ENCODE measurements around the gene PIGQ. TPM values are rescaled to one million over a fixed set of nuclear protein-coding genes. Genes with fewer than 3 reads are reported as not detected.

Gene PIGQ
- polyA plus RNA-seq, 3 donors: 11.4 to 39.8 (median 12.1) TPM

DNA sequence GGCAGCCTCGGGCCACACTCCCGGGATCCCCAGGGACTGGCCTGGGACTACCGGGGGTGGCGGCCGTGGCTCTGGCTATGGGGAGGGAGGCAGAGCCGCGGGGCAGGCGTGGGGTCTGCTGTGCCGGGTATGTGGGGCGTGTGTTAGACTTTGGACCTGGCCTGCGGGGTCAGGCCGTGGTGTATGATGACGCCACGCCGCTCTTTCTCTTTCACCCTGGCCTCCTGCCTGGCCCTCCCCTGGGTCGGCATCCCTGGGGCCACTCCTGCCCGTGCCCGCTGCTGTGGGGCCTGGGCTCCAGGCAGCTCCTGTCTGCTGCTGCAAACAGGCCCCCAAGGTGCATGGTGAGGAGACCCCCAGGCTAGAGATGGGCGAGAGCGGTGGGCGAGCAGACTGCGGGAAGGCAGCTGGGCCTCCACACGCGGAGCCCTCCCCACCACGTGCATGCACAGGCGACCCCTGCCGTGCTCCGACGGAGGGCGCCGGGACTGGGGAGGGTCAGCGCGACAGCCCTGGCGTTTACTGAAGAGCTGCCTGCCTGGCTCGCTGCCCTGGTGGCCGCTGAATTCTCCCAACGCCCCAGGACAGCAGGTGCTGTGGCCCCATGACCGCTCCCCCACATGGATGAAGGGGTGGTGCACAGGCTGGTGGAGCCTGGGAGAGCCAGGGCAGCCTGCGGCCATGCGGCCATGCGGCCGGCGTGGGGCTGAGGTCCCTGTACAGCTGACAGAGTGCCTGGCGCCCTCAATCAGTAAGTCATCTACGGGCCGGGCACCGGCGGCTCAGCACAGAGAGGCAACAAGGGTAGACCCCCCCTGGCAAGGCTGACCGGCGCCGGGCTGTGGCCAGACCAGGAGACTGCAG is 26.2 kb upstream of the PIGQ start:
- Histone ChIP-seq H3K79me2 (ENCODE audit: insufficient read depth, low read length) (peaks cover 43% of the 10 kb centered on the region), H3K27me3 (ENCODE audit: control insufficient read depth in 2 of 2, insufficient read depth in 2 of 2, low read length in 2 of 2) (no peaks in the 10 kb centered on the region), H4K20me1 (ENCODE audit: insufficient read depth, low read length) (peaks cover 90% of the 10 kb centered on the region), H3K9me3 (replicated peaks in 1 of 2; ENCODE audit: control insufficient read depth in 1 of 2, insufficient read depth in 1 of 2, low read length in 2 of 2) (no peaks in the 10 kb centered on the region), H3K9ac (ENCODE audit: insufficient read depth, low read length, poor library complexity, severe bottlenecking) (no peak overlapping the region), H3K4me2 (replicated peaks; ENCODE audit: extremely low read depth, low read length, poor library complexity, severe bottlenecking) (no peak overlapping the region), H2AFZ (ENCODE audit: insufficient read depth, low read depth, low read length, poor library complexity, severe bottlenecking) (no peak overlapping the region), H3K4me1 (ENCODE audit: control insufficient read depth in 1 of 2, insufficient read depth in 2 of 2, low read length in 2 of 2) (peaks cover 0 to 14% of the 10 kb centered on the region in 2 donors), H3K36me3 (replicated peaks in 1 of 2; ENCODE audit: control insufficient read depth in 1 of 2, insufficient read depth in 2 of 2, low read length in 2 of 2) (peaks cover 16 to 33% of the 10 kb centered on the region in 2 donors), H3K4me3 (replicated peaks in 1 of 3; ENCODE audit: low read depth in 2 of 3, low read length in 3 of 3) (no peak overlapping the region), H3K27ac (ENCODE audit: low read depth in 1 of 2, low read length in 2 of 2) (no peak overlapping the region)
- TF ChIP-seq CTCF (IDR thresholded peaks at IDR 0.05): no peak
- DNase-seq: no peak
- Mint-ChIP-seq H3K27me3 (ENCODE audit: low read depth in 3 of 3) (no peaks in the 10 kb centered on the region), H3K4me1 (no peaks in the 10 kb centered on the region), H3K4me3 (no peak overlapping the region), H3K27ac (peak overlapping the region in 1 of 7 donors; percentile 64), H3K9me3 (no peaks in the 10 kb centered on the region), H3K36me3 (peaks cover 7 to 13% of the 10 kb centered on the region in 2 donors)
- intact Hi-C loops (cut with micrococcal nuclease): no loop called here
- 96% methylated on average over 48 of the region's 51 CpGs for WGBS (ENCODE audit: insufficient coverage)

DNA sequence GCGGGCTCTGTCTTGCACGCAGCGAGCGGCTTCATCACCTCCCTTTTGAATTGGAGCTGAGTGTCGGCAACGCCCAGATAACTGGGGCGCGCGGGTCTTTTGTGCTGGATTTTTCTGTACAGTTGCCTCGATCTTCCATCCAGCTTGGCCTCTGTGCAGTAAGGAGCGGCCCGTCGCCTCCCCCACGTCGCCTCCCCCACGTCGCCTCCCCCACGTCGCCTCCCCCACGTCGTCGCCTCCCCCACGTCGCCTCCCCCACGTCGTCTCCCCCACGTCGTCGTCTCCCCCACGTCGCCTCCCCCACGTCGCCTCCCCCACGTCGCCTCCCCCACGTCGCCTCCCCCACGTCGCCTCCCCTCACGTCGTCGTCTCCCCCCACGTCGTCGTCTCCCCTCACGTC is 25.3 kb upstream of the PIGQ start:
- Mint-ChIP-seq H3K4me3 (no peak overlapping the region), H3K4me1 (no peaks in the 10 kb centered on the region), H3K27me3 (ENCODE audit: low read depth in 3 of 3) (no peaks in the 10 kb centered on the region), H3K9me3 (no peaks in the 10 kb centered on the region), H3K36me3 (peaks cover 7 to 17% of the 10 kb centered on the region in 2 donors), H3K27ac (no peak overlapping the region)
- Histone ChIP-seq H3K4me1 (ENCODE audit: control insufficient read depth in 1 of 2, insufficient read depth in 2 of 2, low read length in 2 of 2) (peaks cover 0 to 14% of the 10 kb centered on the region in 2 donors), H3K79me2 (ENCODE audit: insufficient read depth, low read length) (peaks cover 33% of the 10 kb centered on the region), H3K36me3 (replicated peaks in 1 of 2; ENCODE audit: control insufficient read depth in 1 of 2, insufficient read depth in 2 of 2, low read length in 2 of 2) (peaks cover 22 to 30% of the 10 kb centered on the region in 2 donors), H3K4me2 (replicated peaks; ENCODE audit: extremely low read depth, low read length, poor library complexity, severe bottlenecking) (no peak overlapping the region), H3K4me3 (replicated peaks in 1 of 3; ENCODE audit: low read depth in 2 of 3, low read length in 3 of 3) (no peak overlapping the region), H4K20me1 (ENCODE audit: insufficient read depth, low read length) (peaks cover 81% of the 10 kb centered on the region), H3K9ac (ENCODE audit: insufficient read depth, low read length, poor library complexity, severe bottlenecking) (no peak overlapping the region), H3K27ac (ENCODE audit: low read depth in 1 of 2, low read length in 2 of 2) (no peak overlapping the region), H3K27me3 (ENCODE audit: control insufficient read depth in 2 of 2, insufficient read depth in 2 of 2, low read length in 2 of 2) (no peaks in the 10 kb centered on the region), H3K9me3 (replicated peaks in 1 of 2; ENCODE audit: control insufficient read depth in 1 of 2, insufficient read depth in 1 of 2, low read length in 2 of 2) (no peaks in the 10 kb centered on the region), H2AFZ (ENCODE audit: insufficient read depth, low read depth, low read length, poor library complexity, severe bottlenecking) (no peak overlapping the region)
- WGBS (ENCODE audit: insufficient coverage): 97% methylated on average over 17 of the region's 46 CpGs
- DNase-seq: no peak
- intact Hi-C loops (cut with micrococcal nuclease): no loop called here
- no peak for TF ChIP-seq CTCF (IDR thresholded peaks at IDR 0.05)

All from CD14-positive monocyte (primary cell).